IPS-20b (cell line): ENCODE data around the gene TRIM52.

ENCODE experiments used
- H3K27ac ChIP-seq: one replicate; pipeline ENCODE4 v1.5.1; 2013; ENCODE audit warnings: low read length
- H3K27me3 ChIP-seq: 2 replicates; pipeline ENCODE4 v1.6.1; 2013; ENCODE audit warnings: mild to moderate bottlenecking, low read length, inconsistent platforms; ENCODE audit not compliant: insufficient read depth
- H3K36me3 ChIP-seq: 2 replicates; pipeline ENCODE4 v1.6.1; 2013; ENCODE audit warnings: low read depth, mild to moderate bottlenecking, inconsistent platforms, low read length, moderate library complexity; ENCODE audit not compliant: insufficient read depth
- H3K4me1 ChIP-seq: 2 replicates; pipeline ENCODE4 v1.6.1; 2013; ENCODE audit warnings: mild to moderate bottlenecking, control low read depth, inconsistent platforms, low read length, moderate library complexity; ENCODE audit not compliant: insufficient read depth
- H3K4me3 ChIP-seq: 2 replicates; pipeline ENCODE4 v1.5.1; 2013; ENCODE audit warnings: mild to moderate bottlenecking, low read length, inconsistent platforms
- H3K9ac ChIP-seq: 2 replicates; pipeline ENCODE4 v1.6.1; 2013; ENCODE audit warnings: low read depth, mild to moderate bottlenecking, inconsistent platforms, low read length, moderate library complexity
- H3K9me3 ChIP-seq: 2 replicates; pipeline ENCODE4 v1.6.1; 2013; ENCODE audit warnings: mild to moderate bottlenecking, low read depth, low read length, inconsistent platforms; ENCODE audit not compliant: insufficient read depth

Gene TRIM52

GRCh38 chr5:181236471-181236870, 24.5 kb downstream of the TRIM52 start:
- H3K4me3 ChIP-seq, result no peak overlapping the region
- H3K9me3 ChIP-seq, result no peaks in the 10 kb centered on the region
- peaks cover 86% of the 10 kb centered on the region for H3K36me3 ChIP-seq
- peaks cover 2% of the 10 kb centered on the region for H3K4me1 ChIP-seq
- no peak overlapping the region for H3K9ac ChIP-seq
- no peak overlapping the region for H3K27ac ChIP-seq
- H3K27me3 ChIP-seq, result no peaks in the 10 kb centered on the region

GRCh38 chr5:181235689-181236366, 25.1 kb downstream of the TRIM52 start:
- H3K4me1 ChIP-seq, result no peaks in the 10 kb centered on the region
- no peak overlapping the region for H3K4me3 ChIP-seq
- H3K9me3 ChIP-seq, result no peaks in the 10 kb centered on the region
- H3K27me3 ChIP-seq, result no peaks in the 10 kb centered on the region
- no peak overlapping the region for H3K27ac ChIP-seq
- no peak overlapping the region for H3K9ac ChIP-seq
- H3K36me3 ChIP-seq, result peaks cover 85% of the 10 kb centered on the region

- H3K27me3 ChIP-seq, result no peaks in the 10 kb centered on the region
- H3K4me1 ChIP-seq, result no peaks in the 10 kb centered on the region
- H3K4me3 ChIP-seq, result no peak overlapping the region
- H3K36me3 ChIP-seq, result peaks cover 85% of the 10 kb centered on the region
- H3K9me3 ChIP-seq, result no peaks in the 10 kb centered on the region
- H3K9ac ChIP-seq, result no peak overlapping the region
- no peak overlapping the region for H3K27ac ChIP-seq
Observed at GRCh38 chr5:181235323-181235688, 25.6 kb downstream of the TRIM52 start.

GRCh38 chr5:181234455-181235306, 26.3 kb downstream of the TRIM52 start:
- Histone ChIP-seq H3K27ac (no peak overlapping the region), H3K36me3 (peaks cover 82% of the 10 kb centered on the region), H3K4me3 (no peak overlapping the region), H3K4me1 (no peaks in the 10 kb centered on the region), H3K9ac (no peak overlapping the region), H3K9me3 (no peaks in the 10 kb centered on the region), H3K27me3 (no peaks in the 10 kb centered on the region)

GRCh38 chr5:181233801-181234454, 27.0 kb downstream of the TRIM52 start:
- H3K36me3 ChIP-seq, result peaks cover 82% of the 10 kb centered on the region
- no peaks in the 10 kb centered on the region for H3K27me3 ChIP-seq
- H3K27ac ChIP-seq, result no peak overlapping the region
- H3K4me1 ChIP-seq, result no peaks in the 10 kb centered on the region
- H3K9ac ChIP-seq, result no peak overlapping the region
- H3K9me3 ChIP-seq, result no peaks in the 10 kb centered on the region
- H3K4me3 ChIP-seq, result no peak overlapping the region

- no peaks in the 10 kb centered on the region for H3K9me3 ChIP-seq
- no peaks in the 10 kb centered on the region for H3K4me1 ChIP-seq
- H3K27ac ChIP-seq, result no peak overlapping the region
- no peaks in the 10 kb centered on the region for H3K27me3 ChIP-seq
- H3K9ac ChIP-seq, result no peak overlapping the region
- peaks cover 76% of the 10 kb centered on the region for H3K36me3 ChIP-seq
- no peak overlapping the region for H3K4me3 ChIP-seq
Observed at GRCh38 chr5:181233088-181233800, 27.7 kb downstream of the TRIM52 start.

GRCh38 chr5:181232593-181232992, 28.4 kb downstream of the TRIM52 start:
- no peak overlapping the region for H3K27ac ChIP-seq

GRCh38 chr5:181231432-181231831, 29.5 kb downstream of the TRIM52 start:
- Histone ChIP-seq H3K27ac (no peak overlapping the region), H3K4me3 (no peak overlapping the region), H3K4me1 (no peaks in the 10 kb centered on the region), H3K9ac (no peak overlapping the region), H3K9me3 (no peaks in the 10 kb centered on the region), H3K27me3 (no peaks in the 10 kb centered on the region), H3K36me3 (peaks cover 65% of the 10 kb centered on the region)

More at GRCh38 chr5:181232593-181232992, 28.4 kb downstream of the TRIM52 start:
- Histone ChIP-seq H3K27me3 (no peaks in the 10 kb centered on the region), H3K9me3 (no peaks in the 10 kb centered on the region), H3K4me1 (no peaks in the 10 kb centered on the region), H3K4me3 (no peak overlapping the region), H3K36me3 (peaks cover 69% of the 10 kb centered on the region), H3K9ac (no peak overlapping the region)

GRCh38 chr5:181230551-181230950, 30.4 kb downstream of the TRIM52 start:
- no peaks in the 10 kb centered on the region for H3K27me3 ChIP-seq
- no peak overlapping the region for H3K27ac ChIP-seq
- H3K9ac ChIP-seq, result no peak overlapping the region
- peaks cover 58% of the 10 kb centered on the region for H3K36me3 ChIP-seq
- H3K9me3 ChIP-seq, result no peaks in the 10 kb centered on the region
- H3K4me3 ChIP-seq, result no peak overlapping the region
- no peaks in the 10 kb centered on the region for H3K4me1 ChIP-seq

- Histone ChIP-seq H3K4me1 (peaks cover under 1% of the 10 kb centered on the region; the same call in 1 of the 2 replicates), H3K27ac (no peak overlapping the region), H3K9ac (no peak overlapping the region), H3K27me3 (no peaks in the 10 kb centered on the region), H3K9me3 (no peaks in the 10 kb centered on the region), H3K36me3 (peaks cover 56% of the 10 kb centered on the region), H3K4me3 (no peak overlapping the region)
Observed at GRCh38 chr5:181229996-181230395, 30.9 kb downstream of the TRIM52 start.
